Adrenal gland (tissue), 5 donors: Measurements from ENCODE around the gene STARD13.

Experiments used
- CTCF ChIP-seq, 6 experiments: fragments of 450-650 bp in 4 of 6; fragments of 200-600 bp in 2 of 6; sonication (generic) in 1 of 6; IDR thresholded peaks; 1 replicate in 5 of 6; 2 replicates in 1 of 6; pipeline versions ENCODE4 v1.5.1 to v1.8.0; 2016 to 2021; ENCODE audit warnings: antibody characterized with exemption in 6 of 6, mild to moderate bottlenecking in 2 of 6, moderate library complexity in 1 of 6
- POLR2A ChIP-seq, 2 donors: fragments of 450-650 bp; IDR thresholded peaks; one replicate each; pipeline ENCODE4 v1.6.1; 2017; ENCODE audit warnings: antibody characterized with exemption in 2 of 2, mild to moderate bottlenecking in 2 of 2, moderate library complexity in 1 of 2
- donor health status: DM: no; HTN: no; CAD: no.

- TF ChIP-seq CTCF (IDR thresholded peaks at IDR 0.05) (no peak), POLR2A (IDR thresholded peaks at IDR 0.05) (no peak)
Observed at GRCh38 chr13:33321686-33322542, 36.4 kb upstream of the STARD13 start.
